H9 (cell line): ENCODE measurements around the gene FOXQ1. TPM values are rescaled to one million over a fixed set of nuclear protein-coding genes. Genes with fewer than 3 reads are reported as not detected.

Experiments used
- DNase-seq: peaks from one replicate; pipeline ENCODE4 v3.0.0-alpha.2; 2017
- H2AFZ ChIP-seq: one replicate; pipeline ENCODE4 v1.6.1; 2013; ENCODE audit warnings: mild to moderate bottlenecking, low read length, control low read depth, moderate library complexity
- H2AK5ac ChIP-seq: 2 replicates; pipeline ENCODE4 v1.6.1; 2013; ENCODE audit warnings: low read length, control low read depth, mixed read lengths; ENCODE audit not compliant: insufficient read length
- H2BK120ac ChIP-seq: one replicate; pipeline ENCODE4 v1.6.1; 2013; ENCODE audit warnings: low read depth, mild to moderate bottlenecking, low read length, control low read depth, inconsistent platforms; ENCODE audit not compliant: poor library complexity, severe bottlenecking
- H2BK12ac ChIP-seq: 2 replicates; pipeline ENCODE4 v1.6.1; 2013; ENCODE audit warnings: low read length, control low read depth, mixed read lengths, low read depth; ENCODE audit not compliant: insufficient read length
- H2BK15ac ChIP-seq: 2 replicates; pipeline ENCODE4 v1.6.1; 2013; ENCODE audit warnings: low read depth, low read length, control low read depth
- H2BK20ac ChIP-seq: one replicate; pipeline ENCODE4 v1.6.1; 2013; ENCODE audit warnings: low read depth, mild to moderate bottlenecking, low read length, control low read depth, inconsistent platforms; ENCODE audit not compliant: poor library complexity, severe bottlenecking
- H2BK5ac ChIP-seq: 2 replicates; pipeline ENCODE4 v1.6.1; 2013; ENCODE audit warnings: low read length, control low read depth, mixed read lengths; ENCODE audit not compliant: insufficient read length
- H3K14ac ChIP-seq: 2 replicates; pipeline ENCODE4 v1.6.1; 2013; ENCODE audit warnings: low read length, control low read depth; ENCODE audit not compliant: insufficient read depth
- H3K18ac ChIP-seq: 2 replicates; pipeline ENCODE4 v1.6.1; 2013; ENCODE audit warnings: low read depth, mild to moderate bottlenecking, mixed read lengths, low read length, control low read depth; ENCODE audit not compliant: insufficient read length
- H3K23ac ChIP-seq: 2 replicates; pipeline ENCODE4 v1.6.1; 2013; ENCODE audit warnings: low read length, control low read depth, mixed read lengths, low read depth; ENCODE audit not compliant: insufficient read length
- H3K23me2 ChIP-seq: 2 replicates; pipeline ENCODE4 v1.6.1; 2013; ENCODE audit warnings: low read depth, mild to moderate bottlenecking, mixed read lengths, low read length, control low read depth; ENCODE audit not compliant: insufficient read length, poor library complexity, severe bottlenecking
- H3K27ac ChIP-seq: 2 replicates; pipeline ENCODE4 v1.5.1; 2013; ENCODE audit warnings: low read length, control low read depth, mixed read lengths, low read depth; ENCODE audit not compliant: insufficient read length
- H3K27me3 ChIP-seq: 2 replicates; pipeline ENCODE4 v1.6.1; 2013; ENCODE audit warnings: low read length, control low read depth, inconsistent platforms; ENCODE audit not compliant: insufficient read depth
- H3K4ac ChIP-seq: 2 replicates; pipeline ENCODE4 v1.6.1; 2013; ENCODE audit warnings: low read depth, mild to moderate bottlenecking, control low read depth, inconsistent platforms, low read length, moderate library complexity
- H3K4me1 ChIP-seq: 2 replicates; pipeline ENCODE4 v1.6.1; 2013; ENCODE audit warnings: low read length, control low read depth, inconsistent platforms; ENCODE audit not compliant: insufficient read depth
- H3K4me2 ChIP-seq: 2 replicates; pipeline ENCODE4 v1.6.1; 2013; ENCODE audit warnings: low read length, control low read depth, mixed read lengths; ENCODE audit not compliant: insufficient read length, insufficient read depth
- H3K56ac ChIP-seq: 2 replicates; pipeline ENCODE4 v1.6.1; 2013; ENCODE audit warnings: low read depth, mild to moderate bottlenecking, mixed read lengths, low read length, control low read depth; ENCODE audit not compliant: insufficient read length
- H3K79me1 ChIP-seq: 2 replicates; pipeline ENCODE4 v1.6.1; 2013; ENCODE audit warnings: low read depth, mild to moderate bottlenecking, moderate library complexity, low read length, control low read depth, inconsistent platforms; ENCODE audit not compliant: insufficient read depth, poor library complexity, severe bottlenecking
- H3K79me2 ChIP-seq: 2 replicates; pipeline ENCODE4 v1.6.1; 2013; ENCODE audit warnings: low read length, control low read depth, inconsistent platforms; ENCODE audit not compliant: insufficient read depth
- H3K9ac ChIP-seq: 2 replicates; pipeline ENCODE4 v1.6.1; 2013; ENCODE audit warnings: low read length, control low read depth, mixed read lengths; ENCODE audit not compliant: insufficient read length; ENCODE audit errors: extremely low read depth
- H3K9me3 ChIP-seq: one replicate; pipeline ENCODE4 v1.6.1; 2013; ENCODE audit warnings: low read depth, low read length, inconsistent platforms; ENCODE audit not compliant: control insufficient read depth
- H3T11ph ChIP-seq: one replicate; pipeline ENCODE4 v1.6.1; 2013; ENCODE audit warnings: mild to moderate bottlenecking, low read length, control low read depth, inconsistent platforms
- H4K20me1 ChIP-seq: one replicate; pipeline ENCODE4 v1.6.1; 2013; ENCODE audit not compliant: control insufficient read depth, insufficient read length, insufficient read depth
- H4K5ac ChIP-seq: 2 replicates; pipeline ENCODE4 v1.6.1; 2013; ENCODE audit warnings: low read depth, mild to moderate bottlenecking, mixed read lengths, low read length, control low read depth; ENCODE audit not compliant: insufficient read length
- H4K8ac ChIP-seq: replicated peaks from 2 replicates; pipeline ENCODE4 v1.6.1; 2013; ENCODE audit warnings: low read length, control low read depth, mixed read lengths, low read depth; ENCODE audit not compliant: insufficient read length
- H4K91ac ChIP-seq: 2 replicates; pipeline ENCODE4 v1.6.1; 2013; ENCODE audit warnings: low read depth, mild to moderate bottlenecking, moderate library complexity, mixed read lengths, low read length, control low read depth; ENCODE audit not compliant: insufficient read length
- H3K27ac Mint-ChIP-seq, 3 experiments: 2 replicates in 2 of 3; 3 replicates in 1 of 3; pipeline ENCODE4 v1.8.0; 2020 to 2021; ENCODE audit warnings: mixed read lengths in 3 of 3, mild to moderate bottlenecking in 1 of 3, moderate library complexity in 1 of 3
- H3K27me3 Mint-ChIP-seq: 2 replicates; pipeline ENCODE4 v1.8.0; 2021; ENCODE audit warnings: low read depth, mild to moderate bottlenecking, moderate library complexity, mixed read lengths
- H3K36me3 Mint-ChIP-seq, 3 experiments: 2 replicates in 2 of 3; 3 replicates in 1 of 3; pipeline ENCODE4 v1.8.0; 2020 to 2021; ENCODE audit warnings: low read depth in 3 of 3, mixed read lengths in 3 of 3; ENCODE audit not compliant: insufficient read depth in 1 of 3
- H3K4me1 Mint-ChIP-seq, 2 experiments: 2 replicates each; pipeline ENCODE4 v1.8.0; 2020; ENCODE audit warnings: mixed read lengths in 2 of 2
- H3K4me3 Mint-ChIP-seq, 2 experiments: 2 replicates in 1 of 2; 3 replicates in 1 of 2; pipeline ENCODE4 v1.8.0; 2020 to 2021; ENCODE audit warnings: mild to moderate bottlenecking in 2 of 2, mixed read lengths in 2 of 2, moderate library complexity in 1 of 2
- H3K9me3 Mint-ChIP-seq, 2 experiments: 2 replicates in 1 of 2; 3 replicates in 1 of 2; pipeline ENCODE4 v1.8.0; 2020; ENCODE audit warnings: mild to moderate bottlenecking in 2 of 2, mixed read lengths in 2 of 2, moderate library complexity in 1 of 2
- WGBS: extraction: QIAGEN DNeasy Blood & Tissue Kit; methylation state at CpG from one replicate; pipeline ENCODE4 v1.1.7; 2013; ENCODE audit warnings: missing lambda C conversion rate, low lambda C conversion rate, mixed read lengths; ENCODE audit not compliant: insufficient read length; ENCODE audit errors: extremely low coverage; 5-methylcytosine and 5-hydroxymethylcytosine counted together
- total RNA-seq: library from RNA; stranded (reverse); gene quantifications from 2 replicates; pipeline ENCODE4 v1.2.1, GENCODE V29; 2021
- TF ChIP-seq, protein P1 (sequence below): fragments of 200-600 bp; sonication (generic); conservative IDR thresholded peaks from 3 replicates; pipeline ENCODE4 v1.8.0; 2021; ENCODE audit warnings: antibody characterized with exemption, mild to moderate bottlenecking

Gene FOXQ1
- total RNA-seq, 1 experiment from 2014 or later, result 0.15 TPM

DNA sequence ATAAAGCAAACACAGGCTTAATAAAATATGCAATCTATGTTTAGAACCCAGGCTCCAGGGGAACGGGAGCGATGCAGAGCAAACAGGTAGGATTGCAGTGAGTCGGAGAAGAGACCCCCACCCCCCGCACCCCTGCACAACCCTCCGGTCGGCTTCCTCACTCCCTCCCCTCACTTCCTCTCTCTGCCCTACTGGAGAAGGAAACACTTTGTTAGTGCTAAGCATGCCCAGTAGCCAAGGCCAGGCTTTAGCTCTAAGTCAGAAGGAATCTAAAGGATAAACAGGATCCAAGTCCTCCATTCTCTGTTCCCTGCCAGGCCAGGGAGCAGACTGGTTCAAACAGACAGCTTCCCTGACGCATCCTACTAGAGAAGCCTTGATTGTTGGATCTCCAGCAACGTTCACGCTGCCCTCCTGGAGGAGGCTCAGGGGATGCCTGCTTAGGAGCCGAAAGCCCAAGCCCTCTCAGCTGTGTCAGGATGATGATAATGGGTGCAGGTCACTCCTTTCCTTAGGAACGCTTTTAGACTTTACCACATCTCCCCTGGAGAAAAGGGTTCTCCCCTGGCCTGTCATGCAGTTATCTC, 14.7 kb downstream of the FOXQ1 start:
- Histone ChIP-seq H3K9me3 (no peaks in the 10 kb centered on the region), H2BK15ac (no peak overlapping the region), H2BK120ac (no peak overlapping the region), H3K23me2 (no peaks in the 10 kb centered on the region), H3K4me1 (no peaks in the 10 kb centered on the region), H4K20me1 (no peaks in the 10 kb centered on the region), H3K79me1 (no peaks in the 10 kb centered on the region), H2BK12ac (no peak overlapping the region), H3T11ph (no peak overlapping the region), H3K4ac (no peak overlapping the region), H3K14ac (no peak overlapping the region), H3K23ac (no peak overlapping the region), H4K5ac (no peak overlapping the region), H2BK5ac (no peak overlapping the region), H2AFZ (no peak overlapping the region), H2BK20ac (no peak overlapping the region), H2AK5ac (no peak overlapping the region), H3K56ac (no peak overlapping the region), H4K91ac (no peak overlapping the region), H3K9ac (no peak overlapping the region), H3K79me2 (no peaks in the 10 kb centered on the region), H4K8ac (no peak overlapping the region), H3K18ac (no peak overlapping the region), H3K27ac (no peak overlapping the region), H3K4me2 (no peak overlapping the region), H3K27me3 (no peaks in the 10 kb centered on the region)
- no CpG with 5 or more reads among the region's 11 CpGs for WGBS
- no peak overlapping the region for H3K4me3 Mint-ChIP-seq
- H3K27me3 Mint-ChIP-seq, result peaks cover 49% of the 10 kb centered on the region
- TF ChIP-seq, protein P1, sequence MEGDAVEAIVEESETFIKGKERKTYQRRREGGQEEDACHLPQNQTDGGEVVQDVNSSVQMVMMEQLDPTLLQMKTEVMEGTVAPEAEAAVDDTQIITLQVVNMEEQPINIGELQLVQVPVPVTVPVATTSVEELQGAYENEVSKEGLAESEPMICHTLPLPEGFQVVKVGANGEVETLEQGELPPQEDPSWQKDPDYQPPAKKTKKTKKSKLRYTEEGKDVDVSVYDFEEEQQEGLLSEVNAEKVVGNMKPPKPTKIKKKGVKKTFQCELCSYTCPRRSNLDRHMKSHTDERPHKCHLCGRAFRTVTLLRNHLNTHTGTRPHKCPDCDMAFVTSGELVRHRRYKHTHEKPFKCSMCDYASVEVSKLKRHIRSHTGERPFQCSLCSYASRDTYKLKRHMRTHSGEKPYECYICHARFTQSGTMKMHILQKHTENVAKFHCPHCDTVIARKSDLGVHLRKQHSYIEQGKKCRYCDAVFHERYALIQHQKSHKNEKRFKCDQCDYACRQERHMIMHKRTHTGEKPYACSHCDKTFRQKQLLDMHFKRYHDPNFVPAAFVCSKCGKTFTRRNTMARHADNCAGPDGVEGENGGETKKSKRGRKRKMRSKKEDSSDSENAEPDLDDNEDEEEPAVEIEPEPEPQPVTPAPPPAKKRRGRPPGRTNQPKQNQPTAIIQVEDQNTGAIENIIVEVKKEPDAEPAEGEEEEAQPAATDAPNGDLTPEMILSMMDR, result no peak
- peaks cover 7 to 22% (median 13%) of the 10 kb centered on the region in 3 experiments for H3K36me3 Mint-ChIP-seq
- DNase-seq, result no peak
- H3K4me1 Mint-ChIP-seq, result no peaks in the 10 kb centered on the region
- peaks cover 18 to 24% of the 10 kb centered on the region in 2 experiments for H3K9me3 Mint-ChIP-seq
- no peak overlapping the region for H3K27ac Mint-ChIP-seq
